Fibroblast of the aortic adventitia (primary cell): ENCODE data around the gene UBTF. TPM values are rescaled to one million over a fixed set of nuclear protein-coding genes. Genes with fewer than 3 reads are reported as not detected.

Source experiments
- DNase-seq: peaks from one replicate; pipeline ENCODE4 v3.0.0-alpha.2; 2010; ENCODE audit warnings: low read depth
- H3K4me3 ChIP-seq: 2 replicates; pipeline ENCODE4 v1.5.1; 2011; ENCODE audit warnings: low read depth, mild to moderate bottlenecking, control low read depth, low read length, moderate library complexity
- CTCF ChIP-seq: IDR thresholded peaks from 2 replicates; pipeline ENCODE4 v1.5.1; 2011; ENCODE audit warnings: mild to moderate bottlenecking, low read length, control low read depth, inconsistent platforms; ENCODE audit not compliant: insufficient read depth
- total RNA-seq: library from RNA; depleted of rRNA; stranded (reverse); fragments of >200 nt; gene quantifications from 2 replicates; pipeline ENCODE4 v1.2.3, GENCODE V29; 2012; ENCODE audit warnings: low replicate concordance

UBTF gene
- total RNA-seq, 1 donor, result 64.2 TPM

GRCh38 chr17:44184212-44184810 is 35.2 kb downstream of the UBTF start:
- no peak for DNase-seq
- no peak for TF ChIP-seq CTCF
- no peak overlapping the region for H3K4me3 ChIP-seq

GRCh38 chr17:44183024-44183423 is 36.5 kb downstream of the UBTF start:
- no peak overlapping the region for H3K4me3 ChIP-seq
- TF ChIP-seq CTCF, result no peak
- DNase-seq, result no peak

GRCh38 chr17:44178133-44178532 is 41.3 kb downstream of the UBTF start:
- no peak for TF ChIP-seq CTCF
- H3K4me3 ChIP-seq, result no peak overlapping the region
- no peak for DNase-seq

GRCh38 chr17:44177640-44178039 is 41.8 kb downstream of the UBTF start:
- no peak for DNase-seq
- no peak for TF ChIP-seq CTCF
- H3K4me3 ChIP-seq, result no peak overlapping the region

- no peak overlapping the region for H3K4me3 ChIP-seq
- TF ChIP-seq CTCF, result no peak
- DNase-seq, result no peak
Measured at GRCh38 chr17:44176671-44177501, 42.6 kb downstream of the UBTF start.

- TF ChIP-seq CTCF, result no peak
- no peak overlapping the region for H3K4me3 ChIP-seq
- no peak for DNase-seq
Measured at GRCh38 chr17:44176257-44176656, 43.2 kb downstream of the UBTF start.
